Measurements from ENCODE around the gene RTTN. TPM values are rescaled to one million over a fixed set of nuclear protein-coding genes. Genes with fewer than 3 reads are reported as not detected.
"Not testable (repeated sequence)": the region's sequence is repeated elsewhere in the genome, so short reads cannot be mapped to it uniquely, and the experiment has no call there.

The RTTN gene
- polyA plus RNA-seq, 1 donor (not counting 4 experiments of a cell fraction or from before 2014, with no cell fraction given), result 77.3 TPM

GRCh38 chr18:70250781-70251180 lies 45.3 kb upstream of the RTTN start:
- Histone ChIP-seq H3K4me2 (ENCODE audit: control insufficient read depth, extremely low read depth, insufficient read depth, low read depth, low read length) (no peak overlapping the region), H3K27me3 (ENCODE audit: control insufficient read depth, extremely low read depth, insufficient read depth, low read length) (no peaks in the 10 kb centered on the region), H3K79me2 (ENCODE audit: control insufficient read depth, insufficient read depth, low read length) (no peaks in the 10 kb centered on the region), H3K9me3 (ENCODE audit: control insufficient read depth, low read depth, low read length) (no peaks in the 10 kb centered on the region), H4K20me1 (ENCODE audit: control insufficient read depth, extremely low read depth, insufficient read depth, low read length) (no peaks in the 10 kb centered on the region), H3K36me3 (ENCODE audit: control insufficient read depth in 2 of 2, extremely low read depth in 1 of 2, insufficient read depth in 2 of 2, low read length in 2 of 2) (no peaks in the 10 kb centered on the region), H3K9ac (ENCODE audit: control insufficient read depth, extremely low read depth, insufficient read depth, low read length) (no peak overlapping the region), H2AFZ (ENCODE audit: control insufficient read depth, low read length) (no peak overlapping the region), H3K4me3 (ENCODE audit: control insufficient read depth in 2 of 3, extremely low read depth in 1 of 3, insufficient read depth in 2 of 3, low read depth in 1 of 3, low read length in 3 of 3) (no peak overlapping the region), H3K9me1 (ENCODE audit: control insufficient read depth, extremely low read depth, insufficient read depth, low read length) (no peaks in the 10 kb centered on the region), H3K27ac (ENCODE audit: control insufficient read depth, insufficient read depth, low read length) (no peak overlapping the region), H3K4me1 (ENCODE audit: control insufficient read depth, extremely low read depth, insufficient read depth, low read length) (no peaks in the 10 kb centered on the region)
- DNase-seq (ENCODE audit: low read depth, low spot score) (no peak), FAIRE-seq (no peak)
- dilution Hi-C loops (cut with MboI; ENCODE audit: extremely low pct_ligation_motif_present, low sequenced_read_pairs), result no loop called here
- TF ChIP-seq EZH2 (IDR thresholded peaks at IDR 0.05; ENCODE audit: low read length), result no peak
- no peak for TF ChIP-seq CTCF (optimal IDR thresholded peaks at IDR 0.05 in 1 of 3, IDR thresholded peaks at IDR 0.05 in 1 of 3, conservative IDR thresholded peaks at IDR 0.05 in 1 of 3; ENCODE audit: extremely low read depth in 1 of 3, insufficient read depth in 2 of 3, low read length in 3 of 3)

- H3K9me1 ChIP-seq (ENCODE audit: control insufficient read depth, extremely low read depth, insufficient read depth, low read length); H2AFZ ChIP-seq (ENCODE audit: control insufficient read depth, low read length); DNase-seq (ENCODE audit: low read depth, low spot score); H3K9ac ChIP-seq (ENCODE audit: control insufficient read depth, extremely low read depth, insufficient read depth, low read length); H3K27ac ChIP-seq (ENCODE audit: control insufficient read depth, insufficient read depth, low read length); H3K4me2 ChIP-seq (ENCODE audit: control insufficient read depth, extremely low read depth, insufficient read depth, low read depth, low read length); H3K4me3 ChIP-seq (ENCODE audit: control insufficient read depth in 2 of 3, extremely low read depth in 1 of 3, insufficient read depth in 2 of 3, low read depth in 1 of 3, low read length in 3 of 3); H3K4me1 ChIP-seq (ENCODE audit: control insufficient read depth, extremely low read depth, insufficient read depth, low read length); FAIRE-seq; H3K36me3 ChIP-seq (ENCODE audit: control insufficient read depth in 2 of 2, extremely low read depth in 1 of 2, insufficient read depth in 2 of 2, low read length in 2 of 2); H3K27me3 ChIP-seq (ENCODE audit: control insufficient read depth, extremely low read depth, insufficient read depth, low read length); H3K9me3 ChIP-seq (ENCODE audit: control insufficient read depth, low read depth, low read length); H4K20me1 ChIP-seq (ENCODE audit: control insufficient read depth, extremely low read depth, insufficient read depth, low read length); H3K79me2 ChIP-seq (ENCODE audit: control insufficient read depth, insufficient read depth, low read length); dilution Hi-C loops (cut with MboI; ENCODE audit: extremely low pct_ligation_motif_present, low sequenced_read_pairs): not testable (repeated sequence)
Measured at GRCh38 chr18:70249861-70250260, 44.4 kb upstream of the RTTN start.

- no peaks in the 10 kb centered on the region for H3K79me2 ChIP-seq (ENCODE audit: control insufficient read depth, insufficient read depth, low read length)
- no peaks in the 10 kb centered on the region for H4K20me1 ChIP-seq (ENCODE audit: control insufficient read depth, extremely low read depth, insufficient read depth, low read length)
- FAIRE-seq (no peak), DNase-seq (ENCODE audit: low read depth, low spot score) (no peak)
- H3K4me1 ChIP-seq (ENCODE audit: control insufficient read depth, extremely low read depth, insufficient read depth, low read length), result no peaks in the 10 kb centered on the region
- no peaks in the 10 kb centered on the region for H3K27me3 ChIP-seq (ENCODE audit: control insufficient read depth, extremely low read depth, insufficient read depth, low read length)
- H3K9me3 ChIP-seq (ENCODE audit: control insufficient read depth, low read depth, low read length), result no peaks in the 10 kb centered on the region
- H3K36me3 ChIP-seq (ENCODE audit: control insufficient read depth in 2 of 2, extremely low read depth in 1 of 2, insufficient read depth in 2 of 2, low read length in 2 of 2), result no peaks in the 10 kb centered on the region
- dilution Hi-C loops (cut with MboI; ENCODE audit: extremely low pct_ligation_motif_present, low sequenced_read_pairs), result no loop called here
- no peaks in the 10 kb centered on the region for H3K9me1 ChIP-seq (ENCODE audit: control insufficient read depth, extremely low read depth, insufficient read depth, low read length)
- H2AFZ ChIP-seq (ENCODE audit: control insufficient read depth, low read length), result no peak overlapping the region
- no peak overlapping the region for H3K9ac ChIP-seq (ENCODE audit: control insufficient read depth, extremely low read depth, insufficient read depth, low read length)
- no peak overlapping the region for H3K4me2 ChIP-seq (ENCODE audit: control insufficient read depth, extremely low read depth, insufficient read depth, low read depth, low read length)
- H3K27ac ChIP-seq (ENCODE audit: control insufficient read depth, insufficient read depth, low read length), result no peak overlapping the region
- TF ChIP-seq CTCF (optimal IDR thresholded peaks at IDR 0.05 in 1 of 3, IDR thresholded peaks at IDR 0.05 in 1 of 3, conservative IDR thresholded peaks at IDR 0.05 in 1 of 3; ENCODE audit: extremely low read depth in 1 of 3, insufficient read depth in 2 of 3, low read length in 3 of 3), result no peak
- no peak for TF ChIP-seq EZH2 (IDR thresholded peaks at IDR 0.05; ENCODE audit: low read length)
- H3K4me3 ChIP-seq (ENCODE audit: control insufficient read depth in 2 of 3, extremely low read depth in 1 of 3, insufficient read depth in 2 of 3, low read depth in 1 of 3, low read length in 3 of 3), result no peak overlapping the region
Measured at GRCh38 chr18:70249118-70249517, 43.6 kb upstream of the RTTN start.

All from keratinocyte (primary cell).